OCI-LY7 (cell line): ENCODE results near the gene SRPK2. TPM values are rescaled to one million over a fixed set of nuclear protein-coding genes. Genes with fewer than 3 reads are reported as not detected.

Experiments
- BruUV-seq: library from RNA; stranded (reverse); fragments of 400-500 nt; replicated peaks from 2 replicates; lab custom pipeline; 2021; lab: Mats Ljungman, UMichigan
- CTCF ChIA-PET: fragments of 300-600 bp; sonication (Branson Sonifier 250); formaldehyde crosslinking; loops from one replicate; lab custom pipeline; 2022; ENCODE audit warnings: antibody characterized with exemption; ENCODE audit not compliant: unreplicated experiment; lab: Charles Lee
- POLR2A ChIA-PET: fragments of 300-600 bp; sonication (Branson Sonifier 250); formaldehyde crosslinking; loops from one replicate; lab custom pipeline; 2022; ENCODE audit warnings: antibody characterized with exemption; lab: Charles Lee
- DNase-seq: peaks from one replicate; pipeline ENCODE4 v3.0.0-alpha.2; 2015; ENCODE audit warnings: low spot score
- H2AFZ ChIP-seq: fragments of 200-600 bp; sonication (generic), shearing (Covaris generic); 2 replicates; pipeline ENCODE4 v1.6.1; 2014; ENCODE audit warnings: mild to moderate bottlenecking, antibody characterized with exemption, low read length, moderate library complexity
- H3K27ac ChIP-seq: fragments of 200-600 bp; sonication (generic); 2 replicates; pipeline ENCODE4 v1.5.1; 2014; ENCODE audit warnings: mixed run types, low read depth, mild to moderate bottlenecking, moderate library complexity, low read length, inconsistent platforms; ENCODE audit not compliant: poor library complexity, severe bottlenecking
- H3K36me3 ChIP-seq: fragments of 200-600 bp; sonication (generic); 2 replicates; pipeline ENCODE4 v1.6.1; 2014; ENCODE audit warnings: mild to moderate bottlenecking, antibody characterized with exemption, low read length, moderate library complexity, mixed read lengths; ENCODE audit not compliant: insufficient read depth
- H3K4me1 ChIP-seq: fragments of 200-600 bp; sonication (generic); 2 replicates; pipeline ENCODE4 v1.5.1; 2014; ENCODE audit warnings: mild to moderate bottlenecking, low read length; ENCODE audit not compliant: insufficient read depth, poor library complexity, severe bottlenecking
- H3K4me2 ChIP-seq: fragments of 200-600 bp; sonication (generic); 2 replicates; pipeline ENCODE4 v1.6.1; 2014; ENCODE audit warnings: mild to moderate bottlenecking, low read length
- H3K4me3 ChIP-seq: fragments of 200-600 bp; sonication (generic); 2 replicates; pipeline ENCODE4 v1.5.1; 2014; ENCODE audit warnings: mild to moderate bottlenecking, low read depth, low read length; ENCODE audit not compliant: poor library complexity, severe bottlenecking
- H3K79me2 ChIP-seq: fragments of 200-600 bp; sonication (generic); 2 replicates; pipeline ENCODE4 v1.6.1; 2016; ENCODE audit warnings: low read depth, mild to moderate bottlenecking, low read length, moderate library complexity, mixed read lengths; ENCODE audit not compliant: insufficient read depth
- H3K9me2 ChIP-seq: fragments of 200-600 bp; sonication (generic); 2 replicates; pipeline ENCODE4 v1.6.1; 2016; ENCODE audit warnings: mild to moderate bottlenecking, low read length, mixed read lengths; ENCODE audit not compliant: insufficient read depth
- H3K9me3 ChIP-seq: fragments of 200-600 bp; sonication (generic); 2 replicates; pipeline ENCODE4 v1.6.1; 2014; ENCODE audit warnings: mild to moderate bottlenecking, mixed run types, low read length, mixed read lengths
- H4K20me1 ChIP-seq: fragments of 200-600 bp; sonication (generic); 2 replicates; pipeline ENCODE4 v1.6.1; 2014; ENCODE audit warnings: mild to moderate bottlenecking, antibody characterized with exemption, low read length, moderate library complexity, mixed read lengths; ENCODE audit not compliant: insufficient read depth
- CTCF ChIP-seq: fragments of 200-600 bp; sonication (generic); conservative IDR thresholded peaks from 2 replicates; pipeline ENCODE4 v1.5.1; 2014; ENCODE audit warnings: mild to moderate bottlenecking, antibody characterized with exemption, low read length, moderate library complexity, mixed read lengths
- EZH2phosphoT487 ChIP-seq: fragments of 200-600 bp; sonication (generic); IDR thresholded peaks from 2 replicates; pipeline ENCODE4 v1.6.1; 2018; ENCODE audit warnings: low read depth, borderline replicate concordance, mild to moderate bottlenecking, mixed run types, antibody characterized with exemption, low read length, moderate library complexity, mixed read lengths
- intact Hi-C: fragments of 100-400 bp; cut with micrococcal nuclease; formaldehyde crosslinking; loops from one replicate; pipeline ENCODE4 v1.10.0; 2022; ENCODE audit not compliant: unreplicated experiment
- total RNA-seq, 2 experiments: library from RNA; depleted of rRNA in 1 of 2; stranded (reverse); fragments of >200 nt in 1 of 2; shearing (Covaris generic) in 1 of 2; gene quantifications; 2 replicates each; pipeline ENCODE4 v1.2.3, GENCODE V29; 2014 to 2022

Gene SRPK2
- total RNA-seq, 2 experiments from 2014 or later: 22.1 to 26.8 TPM

- no TSS peak for BruUV-seq
- intact Hi-C loops: no loop called here
- CTCF ChIA-PET: no interaction called here
These were observed 283.1 kb downstream of the SRPK2 start for GRCh38 chr7:105105579-105105978.

GRCh38 chr7:105102557-105103352 lies 286.0 kb downstream of the SRPK2 start:
- no peaks in the 10 kb centered on the region for H3K9me3 ChIP-seq
- H3K36me3 ChIP-seq: peaks cover 83% of the 10 kb centered on the region
- CTCF ChIA-PET: no interaction called here
- POLR2A ChIA-PET: interaction anchor here (0.5 to 1.0 kb wide), 4 partner anchors 11 to 133 kb away, joined by 3 read pairs; no protein-coding TSS in a partner anchor
- H3K27ac ChIP-seq: no peak overlapping the region
- no peak overlapping the region for H3K4me2 ChIP-seq
- H2AFZ ChIP-seq: no peak overlapping the region
- no peak overlapping the region for H3K4me3 ChIP-seq
- H3K79me2 ChIP-seq: no peaks in the 10 kb centered on the region
- no peak for DNase-seq
- intact Hi-C loops: loop anchor here (5.0 kb wide), 1 partner anchor 180 kb away; no protein-coding TSS in a partner anchor
- no peak for TF ChIP-seq CTCF
- TF ChIP-seq EZH2phosphoT487: no peak
- no peaks in the 10 kb centered on the region for H3K4me1 ChIP-seq
- BruUV-seq: no TSS peak
- no peaks in the 10 kb centered on the region for H3K9me2 ChIP-seq
- no peaks in the 10 kb centered on the region for H4K20me1 ChIP-seq

More at GRCh38 chr7:105105579-105105978, 283.1 kb downstream of the SRPK2 start:
- H3K9me2 ChIP-seq: no peaks in the 10 kb centered on the region
- no peaks in the 10 kb centered on the region for H3K4me1 ChIP-seq
- no peak for DNase-seq
- no peaks in the 10 kb centered on the region for H4K20me1 ChIP-seq
- H3K9me3 ChIP-seq: no peaks in the 10 kb centered on the region
- H3K27ac ChIP-seq: no peak overlapping the region
- peaks cover 94% of the 10 kb centered on the region for H3K36me3 ChIP-seq
- no peak overlapping the region for H2AFZ ChIP-seq
- no peak overlapping the region for H3K4me2 ChIP-seq
- POLR2A ChIA-PET: interaction anchor here (1.8 kb wide), 1 partner anchor 11 kb away, joined by 6 read pairs; no protein-coding TSS in a partner anchor
- TF ChIP-seq EZH2phosphoT487 (no peak), CTCF (no peak)
- no peak overlapping the region for H3K4me3 ChIP-seq
- H3K79me2 ChIP-seq: no peaks in the 10 kb centered on the region

GRCh38 chr7:105101864-105102263 lies 286.9 kb downstream of the SRPK2 start:
- H3K36me3 ChIP-seq: peaks cover 84% of the 10 kb centered on the region
- H2AFZ ChIP-seq: no peak overlapping the region
- BruUV-seq: no TSS peak
- no peak for DNase-seq
- H3K4me3 ChIP-seq: no peak overlapping the region
- no peaks in the 10 kb centered on the region for H3K9me2 ChIP-seq
- intact Hi-C loops: loop anchor here (5.0 kb wide), 1 partner anchor 180 kb away; no protein-coding TSS in a partner anchor
- H3K4me2 ChIP-seq: no peak overlapping the region
- no peak for TF ChIP-seq CTCF
- TF ChIP-seq EZH2phosphoT487: no peak
- H3K9me3 ChIP-seq: no peaks in the 10 kb centered on the region
- H3K27ac ChIP-seq: no peak overlapping the region
- no peaks in the 10 kb centered on the region for H3K4me1 ChIP-seq
- CTCF ChIA-PET: no interaction called here
- POLR2A ChIA-PET: no interaction called here
- no peaks in the 10 kb centered on the region for H4K20me1 ChIP-seq
- no peaks in the 10 kb centered on the region for H3K79me2 ChIP-seq
